C4-2B (cell line): Measurements from ENCODE around the gene CHRNA9.

ENCODE experiments used
- H3K27ac ChIP-seq: fragments of 450-650 bp; 2 replicates; pipeline ENCODE4 v1.5.1; 2017
- ZFX ChIP-seq: fragments of 450-650 bp; IDR thresholded peaks from 2 replicates; pipeline ENCODE4 v1.6.1; 2017
- TF ChIP-seq, protein P1 (sequence below): fragments of 450-650 bp; conservative IDR thresholded peaks from 2 replicates; pipeline ENCODE4 v1.5.1; 2017; ENCODE audit warnings: mild to moderate bottlenecking

CHRNA9 gene

DNA sequence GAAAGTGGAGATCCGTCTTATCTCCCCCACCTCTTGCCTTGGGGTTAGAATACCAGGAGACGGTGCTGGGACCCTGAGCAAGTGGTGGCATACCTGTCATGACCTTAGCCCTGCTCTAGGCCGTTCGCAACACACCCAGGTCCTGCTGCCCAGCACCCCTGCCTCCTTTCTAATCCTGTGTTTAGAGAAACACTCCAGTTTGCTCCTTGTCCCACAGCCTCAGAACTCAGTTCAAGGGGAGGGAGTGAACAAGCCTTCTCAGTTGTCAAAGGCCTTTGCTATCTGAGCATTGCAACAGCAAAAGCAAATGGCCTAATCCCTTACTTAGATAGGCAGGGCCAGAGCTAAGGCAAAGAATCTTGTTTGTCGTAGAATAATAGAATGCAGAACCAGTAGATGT lies 67.9 kb downstream of the CHRNA9 start:
- H3K27ac ChIP-seq, result peak overlapping the region; percentile 67; the same call in 1 of the 2 replicates
- TF ChIP-seq, protein P1, sequence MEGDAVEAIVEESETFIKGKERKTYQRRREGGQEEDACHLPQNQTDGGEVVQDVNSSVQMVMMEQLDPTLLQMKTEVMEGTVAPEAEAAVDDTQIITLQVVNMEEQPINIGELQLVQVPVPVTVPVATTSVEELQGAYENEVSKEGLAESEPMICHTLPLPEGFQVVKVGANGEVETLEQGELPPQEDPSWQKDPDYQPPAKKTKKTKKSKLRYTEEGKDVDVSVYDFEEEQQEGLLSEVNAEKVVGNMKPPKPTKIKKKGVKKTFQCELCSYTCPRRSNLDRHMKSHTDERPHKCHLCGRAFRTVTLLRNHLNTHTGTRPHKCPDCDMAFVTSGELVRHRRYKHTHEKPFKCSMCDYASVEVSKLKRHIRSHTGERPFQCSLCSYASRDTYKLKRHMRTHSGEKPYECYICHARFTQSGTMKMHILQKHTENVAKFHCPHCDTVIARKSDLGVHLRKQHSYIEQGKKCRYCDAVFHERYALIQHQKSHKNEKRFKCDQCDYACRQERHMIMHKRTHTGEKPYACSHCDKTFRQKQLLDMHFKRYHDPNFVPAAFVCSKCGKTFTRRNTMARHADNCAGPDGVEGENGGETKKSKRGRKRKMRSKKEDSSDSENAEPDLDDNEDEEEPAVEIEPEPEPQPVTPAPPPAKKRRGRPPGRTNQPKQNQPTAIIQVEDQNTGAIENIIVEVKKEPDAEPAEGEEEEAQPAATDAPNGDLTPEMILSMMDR, result no peak
- no peak for TF ChIP-seq ZFX
